ENCODE results near the gene NPEPPS.
A peak's percentile ranks its signal among the peaks of the same experiment; 100 is the strongest.
"Not testable (repeated sequence)": the region's sequence is repeated elsewhere in the genome, so short reads cannot be mapped to it uniquely, and the experiment has no call there.

Gene NPEPPS

DNA sequence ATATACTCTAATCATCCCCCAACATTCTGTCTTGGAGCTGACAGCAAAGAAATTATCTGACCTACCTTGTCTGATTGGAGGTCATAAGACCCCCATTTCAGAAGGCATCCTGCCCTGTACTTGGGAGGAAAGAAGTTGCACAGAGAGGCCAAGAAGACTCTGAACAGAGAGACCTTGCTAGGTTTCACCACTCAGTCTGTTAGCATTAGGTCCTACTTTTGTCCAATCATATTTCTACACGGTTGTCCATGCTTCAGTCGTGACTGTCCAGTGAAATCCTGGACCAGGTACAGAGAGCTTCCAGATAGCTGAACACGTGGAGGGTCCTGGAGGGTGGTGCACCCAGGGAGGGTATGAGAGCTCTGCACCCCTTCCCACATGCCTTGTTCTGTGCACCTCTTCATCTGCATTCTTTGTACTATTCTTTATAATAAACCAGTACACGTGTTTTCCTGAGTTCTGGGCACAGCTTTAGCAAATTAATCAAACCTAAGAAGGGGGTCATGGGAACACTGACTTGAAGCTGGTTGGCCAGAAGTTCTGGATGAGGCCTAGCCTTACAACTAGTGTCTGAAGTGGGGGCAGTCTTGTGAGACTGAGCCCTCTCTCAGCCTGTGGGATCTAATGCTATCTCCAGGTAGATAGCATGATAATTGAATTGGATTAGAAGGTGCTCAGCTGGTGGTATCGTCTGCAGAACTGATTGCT, 30.9 kb downstream of the NPEPPS start:
- not testable (repeated sequence) for DNase-seq

DNA sequence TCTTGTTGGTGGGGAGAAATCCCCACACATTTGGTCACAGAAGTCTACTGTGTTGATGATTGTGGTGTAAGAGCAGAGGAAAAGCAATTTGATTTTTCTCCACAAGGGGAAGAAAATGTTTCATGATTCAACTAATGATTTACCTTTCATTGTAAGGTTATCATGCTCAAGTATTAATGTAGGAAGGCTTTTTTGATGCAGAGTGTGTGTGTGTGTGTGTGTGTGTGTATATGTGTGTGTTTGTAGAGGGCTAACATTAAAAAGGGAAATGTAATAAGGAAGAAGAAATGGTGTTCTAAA, 31.4 kb downstream of the NPEPPS start:
- DNase-seq = not testable (repeated sequence)

- not testable (repeated sequence) for DNase-seq
Observed at GRCh38 chr17:47567261-47567660, 36.4 kb downstream of the NPEPPS start.

- DNase-seq = not testable (repeated sequence)
Observed at GRCh38 chr17:47572561-47572960, 41.7 kb downstream of the NPEPPS start.

GRCh38 chr17:47582416-47582815, 51.5 kb downstream of the NPEPPS start:
- DNase-seq = not testable (repeated sequence)

GRCh38 chr17:47586378-47587055, 55.6 kb downstream of the NPEPPS start:
- not testable (repeated sequence) for DNase-seq

- not testable (repeated sequence) for DNase-seq
Observed at GRCh38 chr17:47593522-47593921, 62.6 kb downstream of the NPEPPS start.

DNA sequence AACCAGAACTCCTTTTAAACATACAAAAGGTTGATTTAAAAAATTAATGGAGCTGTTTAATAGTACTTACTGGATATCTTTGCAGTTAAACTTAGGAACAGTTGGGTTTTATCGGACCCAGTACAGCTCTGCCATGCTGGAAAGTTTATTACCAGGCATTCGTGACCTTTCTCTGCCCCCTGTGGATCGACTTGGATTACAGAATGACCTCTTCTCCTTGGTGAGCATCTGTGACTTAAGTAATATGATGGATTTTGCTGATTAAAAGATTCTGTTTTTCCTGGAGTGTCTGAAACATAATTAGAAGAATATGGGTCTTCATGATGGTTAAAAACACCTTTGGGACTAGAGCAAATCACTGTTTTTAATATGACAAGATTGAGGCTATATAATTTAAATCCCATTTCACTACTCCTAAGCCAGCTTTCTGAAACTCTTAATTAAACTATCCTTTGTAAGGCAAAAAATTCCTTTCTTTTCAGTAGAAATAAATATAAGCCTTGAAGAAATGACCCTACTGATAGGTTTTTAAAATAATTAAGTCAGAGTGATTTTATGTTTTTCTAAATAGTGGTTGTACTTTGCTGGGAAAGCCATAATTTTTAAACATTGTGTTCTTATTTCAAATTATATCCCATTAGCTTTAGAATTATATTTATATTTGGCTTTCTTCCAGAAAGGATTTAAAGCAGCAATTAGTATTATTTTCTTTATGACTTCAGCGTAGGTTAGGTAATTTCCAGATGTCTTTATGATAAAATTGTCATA, 73.1 kb downstream of the NPEPPS start:
- DNase-seq = peak; percentile 41

DNA sequence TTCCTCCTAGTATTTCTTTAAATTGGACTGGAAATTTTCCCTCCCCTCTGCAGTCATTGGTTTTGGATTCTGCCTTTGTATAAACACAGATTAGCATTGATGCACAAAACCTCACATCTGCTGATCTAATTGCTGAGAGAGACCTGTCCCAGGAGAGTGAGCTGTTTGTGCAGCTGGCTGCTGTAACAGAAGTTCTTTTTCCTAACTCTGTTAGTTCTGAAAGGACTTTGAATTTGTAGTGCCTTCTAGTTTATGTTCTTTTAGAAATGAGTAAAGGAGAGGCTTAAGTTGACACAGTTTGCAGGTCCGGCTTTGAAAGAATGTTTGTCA, 73.7 kb downstream of the NPEPPS start:
- DNase-seq = peak; percentile 86

DNA sequence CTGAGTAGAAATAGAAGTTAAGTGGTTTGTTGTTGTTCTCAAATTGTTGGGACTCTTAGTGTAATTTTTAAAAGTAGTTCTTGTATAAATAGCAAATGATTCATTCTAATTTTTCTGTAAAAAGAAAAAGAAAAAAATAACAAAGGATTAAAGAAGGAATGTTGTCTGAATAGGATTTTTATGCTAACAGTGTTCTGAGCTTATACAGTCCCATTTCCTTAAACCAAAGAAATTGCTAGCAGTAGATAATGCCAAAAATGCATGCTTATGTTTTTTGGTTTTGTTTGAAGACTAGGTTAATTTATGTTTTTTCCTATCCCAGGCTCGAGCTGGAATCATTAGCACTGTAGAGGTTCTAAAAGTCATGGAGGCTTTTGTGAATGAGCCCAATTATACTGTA, 74.1 kb downstream of the NPEPPS start:
- no peak for DNase-seq

DNA sequence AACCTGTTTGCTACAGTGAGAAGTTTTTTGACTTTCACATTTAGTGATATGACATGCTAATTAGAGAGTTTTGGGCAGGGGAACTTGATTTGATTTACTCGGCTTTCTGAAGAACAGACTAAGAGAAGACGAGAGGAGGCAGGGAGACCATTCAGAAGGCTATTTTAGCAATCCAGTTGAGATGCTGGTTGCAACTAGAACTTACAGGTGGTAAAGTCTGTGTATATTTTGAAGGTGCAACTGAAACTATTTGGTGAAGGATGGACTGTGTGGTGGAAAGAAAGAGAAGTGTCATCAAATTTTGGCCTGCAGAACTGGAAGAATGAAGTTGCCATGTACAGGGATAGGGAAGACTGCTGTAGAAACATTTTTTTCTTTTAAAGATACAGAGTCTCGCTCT, 76.6 kb downstream of the NPEPPS start:
- DNase-seq = no peak

DNA sequence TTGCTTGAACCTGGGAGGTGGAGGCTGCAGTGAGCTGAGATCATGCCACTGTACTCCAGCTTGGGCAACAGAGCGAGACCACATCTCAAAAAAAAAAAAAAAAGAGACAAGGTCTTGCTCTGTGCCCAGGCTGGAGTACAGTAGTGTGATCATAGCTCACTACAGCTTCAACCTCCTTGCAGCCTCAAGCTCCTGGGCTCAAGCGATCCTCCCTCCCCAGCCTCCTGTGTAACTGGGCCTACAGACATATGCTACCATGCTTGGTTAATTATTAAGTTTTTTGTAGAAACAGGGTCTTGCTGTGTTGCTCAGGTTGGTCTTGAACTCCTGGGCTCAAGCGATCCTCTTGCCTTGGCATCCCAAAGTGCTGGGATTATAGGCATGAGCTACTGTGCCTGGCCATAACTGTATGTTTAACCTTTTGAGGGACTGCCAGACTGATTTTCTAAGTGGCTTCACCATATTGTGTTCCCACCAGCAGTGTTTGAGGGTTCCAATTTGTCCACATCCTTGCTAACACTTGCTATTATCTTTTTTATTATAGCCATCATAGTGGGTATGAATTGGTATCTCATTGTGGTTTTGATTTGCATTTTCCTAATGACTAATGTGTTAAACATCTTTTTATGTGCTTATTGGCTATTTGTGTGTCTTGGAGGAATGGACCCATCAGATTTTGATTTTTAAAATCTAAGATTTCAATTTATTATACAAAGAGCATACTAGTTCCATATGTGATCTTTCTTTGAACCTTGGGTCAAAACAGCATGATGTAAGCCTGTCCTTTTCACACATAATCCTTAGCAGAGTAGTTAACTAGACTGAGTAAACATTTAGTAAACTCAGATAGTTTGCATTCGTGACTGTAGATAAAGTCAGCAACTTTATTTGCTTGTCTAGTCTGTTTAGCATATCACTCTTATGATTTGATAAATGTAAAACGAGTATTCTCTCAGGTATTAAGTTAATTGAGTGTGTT, 80.8 kb downstream of the NPEPPS start:
- no peak for DNase-seq

DNA sequence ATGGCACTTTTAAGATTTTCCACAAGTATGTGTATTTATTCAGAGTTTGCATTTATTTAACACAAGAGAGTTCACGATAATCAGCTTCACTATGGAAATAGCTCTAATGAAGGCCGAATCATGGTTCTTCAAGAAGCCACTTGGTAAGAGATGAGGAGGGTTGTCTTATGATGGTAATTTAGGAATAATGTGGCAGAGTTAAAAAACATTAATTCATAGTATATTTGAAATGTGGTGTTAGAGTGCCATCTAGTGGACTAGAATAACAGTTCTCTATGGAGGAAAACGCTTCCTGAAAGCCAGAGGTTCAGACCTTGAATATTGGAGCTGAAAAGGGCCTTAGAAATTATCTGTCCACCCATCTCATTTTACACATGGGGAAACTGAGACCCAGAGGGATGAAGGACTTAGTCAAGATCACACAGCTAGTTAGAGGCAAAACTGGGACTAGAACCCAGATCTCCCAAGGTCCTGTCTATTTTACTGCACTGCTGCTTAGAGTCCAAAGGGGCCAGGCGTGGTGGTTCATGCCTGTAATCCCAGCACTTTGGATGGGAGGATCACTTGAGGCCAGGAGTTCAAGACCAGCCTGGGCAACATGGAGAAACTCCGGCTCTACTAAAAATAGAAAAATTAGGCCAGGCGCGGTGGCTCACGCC, 85.0 kb downstream of the NPEPPS start:
- peak; percentile 55 for DNase-seq

GRCh38 chr17:47618410-47618809, 87.5 kb downstream of the NPEPPS start:
- DNase-seq = no peak

DNA sequence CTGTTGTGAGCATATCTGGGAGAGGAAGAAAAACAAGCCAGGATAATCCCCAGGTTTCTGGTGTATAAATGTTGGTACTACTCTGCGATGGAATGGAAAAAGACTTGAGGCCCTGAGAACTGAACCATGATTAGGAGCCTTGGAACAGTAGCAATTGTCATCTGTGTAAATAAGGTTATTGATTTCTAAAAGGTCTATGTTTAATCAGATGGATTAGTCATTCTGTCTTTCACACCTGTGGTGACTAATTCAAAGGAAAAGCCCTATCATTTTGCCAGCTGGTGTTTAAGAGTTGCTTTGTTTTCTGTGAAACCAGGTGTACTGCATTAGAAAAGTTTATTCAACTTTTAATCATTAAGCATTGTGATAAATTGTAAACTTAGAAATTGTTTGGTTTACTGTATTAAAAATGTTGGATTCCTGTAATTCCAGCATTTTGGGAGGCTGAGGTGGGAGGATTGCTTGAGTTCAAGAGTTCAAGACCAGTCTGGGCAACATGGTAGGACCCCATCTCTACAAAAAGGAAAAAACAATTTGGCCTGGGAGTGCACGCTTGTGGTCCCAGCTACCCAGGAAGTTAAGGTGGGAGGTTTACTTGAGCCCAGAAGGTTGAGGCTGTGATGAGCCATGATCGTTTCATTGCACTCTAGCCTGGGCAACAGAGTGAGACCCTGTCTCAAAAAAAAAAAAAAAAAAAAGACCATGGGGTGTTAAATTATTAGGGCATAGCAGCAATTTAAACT, 89.8 kb downstream of the NPEPPS start:
- DNase-seq = peak; percentile 96

- peak; percentile 17 for DNase-seq
Observed at GRCh38 chr17:47621293-47622179, 90.6 kb downstream of the NPEPPS start.

DNA sequence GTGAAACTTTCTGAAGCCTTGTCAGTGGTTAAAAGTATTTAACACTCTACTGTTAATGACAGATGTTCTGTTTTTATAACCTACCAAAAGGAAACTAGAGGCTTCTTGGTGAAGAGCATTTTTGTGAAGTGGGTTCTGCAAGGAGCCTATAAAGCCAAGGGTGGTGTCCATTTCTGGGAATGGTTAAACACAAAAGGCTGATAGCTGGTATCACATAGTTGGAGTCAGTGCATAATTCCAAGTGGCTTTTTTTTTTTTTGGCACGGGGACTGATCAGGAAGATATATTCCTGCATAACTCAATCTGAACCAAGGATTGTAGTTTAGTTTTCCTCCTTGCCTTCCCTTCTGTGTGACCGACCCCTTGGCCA, 91.3 kb downstream of the NPEPPS start:
- no peak for DNase-seq

- DNase-seq = peak; percentile 39
Observed at GRCh38 chr17:47624727-47625068, 93.8 kb downstream of the NPEPPS start.

- DNase-seq = no peak
Observed at GRCh38 chr17:47628014-47628566, 97.2 kb downstream of the NPEPPS start.

DNA sequence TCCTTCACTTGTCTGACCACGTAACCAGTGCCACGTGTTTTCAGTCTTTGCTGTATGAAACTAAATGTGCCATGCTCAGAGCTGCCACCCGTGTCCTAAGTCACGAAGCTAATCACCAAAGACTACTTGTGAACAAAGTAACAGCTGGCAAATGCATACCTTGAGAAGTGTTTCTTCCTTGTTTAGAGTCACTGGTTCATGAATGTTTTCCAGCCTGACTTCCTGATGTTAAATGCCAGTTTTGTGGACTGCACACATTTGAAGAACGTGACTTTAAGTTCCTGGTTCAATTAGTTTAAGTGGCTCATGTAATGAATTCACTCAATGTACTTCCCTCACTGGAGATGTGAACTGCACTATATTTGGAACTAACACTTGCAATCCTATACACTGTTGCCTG, 98.9 kb downstream of the NPEPPS start:
- DNase-seq = no peak
